ENCODE results near the gene PRSS22. TPM values are rescaled to one million over a fixed set of nuclear protein-coding genes. Genes with fewer than 3 reads are reported as not detected.

The PRSS22 gene
- total and polyA plus RNA-seq, 10 of the 15 experiments (the other 5 are each of a cell fraction or from before 2014, with no cell fraction given): not detected

- no peak overlapping the region for H2AFZ ChIP-seq (ENCODE audit: control insufficient read depth, low read depth, low read length)
- intact Hi-C loops (cut with micrococcal nuclease; ENCODE audit: unreplicated experiment): no loop called here
- no peaks in the 10 kb centered on the region for H3K79me2 ChIP-seq (ENCODE audit: control insufficient read depth, insufficient read depth, low read length)
- peaks cover 0 to 5% of the 10 kb centered on the region in 2 experiments; a peak in 2 of 4 replicates for H3K27me3 ChIP-seq (replicated peaks in 1 of 2; ENCODE audit: control insufficient read depth in 2 of 2, insufficient read depth in 2 of 2, low read length in 1 of 2)
- no peak overlapping the region for H3K27ac ChIP-seq (ENCODE audit: control insufficient read depth, insufficient read depth)
- no peaks in the 10 kb centered on the region for H3K9me3 ChIP-seq (replicated peaks; ENCODE audit: control insufficient read depth, insufficient read depth, low read length)
- in situ Hi-C loops (cut with MboI): no loop called here
- BruUV-seq (replicated peaks): no TSS peak
- DNase-seq (ENCODE audit: low read depth, low spot score): no peak
- no peak overlapping the region for H3K4me3 ChIP-seq
- H3K9ac ChIP-seq (ENCODE audit: control insufficient read depth, insufficient read depth, low read length): no peak overlapping the region
- ChIA-PET SMC1A (ENCODE audit: uncharacterized antibody, unreplicated experiment) (no interaction called here), POLR2A (no interaction called here), RAD21 (ENCODE audit: unreplicated experiment) (interaction anchor here (0.8 to 1.2 kb wide), 2 partner anchors 13 to 72 kb away, joined by 3 read pairs; partner anchors contain the start of genes FLYWCH2 and PRSS41), CTCF (interaction anchor here (0.6 kb wide), 1 partner anchor 13 kb away, joined by 3 read pairs; no protein-coding TSS in a partner anchor)
- no peaks in the 10 kb centered on the region for H3K36me3 ChIP-seq (ENCODE audit: control insufficient read depth in 2 of 2, insufficient read depth in 2 of 2, low read length in 1 of 2)
- ATAC-seq: no peak
- H3K4me2 ChIP-seq (ENCODE audit: control insufficient read depth, insufficient read depth): no peak overlapping the region
- WGBS (ENCODE audit: insufficient coverage, insufficient replicate concordance, low lambda C conversion rate, missing lambda C conversion rate): 38% methylated on average over 6 of the region's 6 CpGs
- FAIRE-seq: no peak
- no peaks in the 10 kb centered on the region for H3K4me1 ChIP-seq (ENCODE audit: control insufficient read depth, insufficient read depth, low read length)
- H4K20me1 ChIP-seq (ENCODE audit: control insufficient read depth, insufficient read depth): no peaks in the 10 kb centered on the region
- TF ChIP-seq TCF7 (IDR thresholded peaks at IDR 0.05; ENCODE audit: borderline replicate concordance): no peak
- no peak for TF ChIP-seq PAX8 (IDR thresholded peaks at IDR 0.05)
- TF ChIP-seq TBL1XR1 (IDR thresholded peaks at IDR 0.05; ENCODE audit: low read depth, low read length): no peak
- no peak for TF ChIP-seq RELB (IDR thresholded peaks at IDR 0.05; ENCODE audit: low read depth)
- no peak for TF ChIP-seq POLR2AphosphoS2 (IDR thresholded peaks at IDR 0.05; ENCODE audit: low read depth, low read length)
- TF ChIP-seq CUX1 (IDR thresholded peaks at IDR 0.05; ENCODE audit: insufficient replicate concordance, low read depth, low read length): no peak
- TF ChIP-seq ZBTB11 (CRISPR knock-in tag; IDR thresholded peaks at IDR 0.05): no peak
- TF ChIP-seq ESRRA (IDR thresholded peaks at IDR 0.05; ENCODE audit: low read length): no peak
- TF ChIP-seq RCOR1 (conservative IDR thresholded peaks at IDR 0.05; ENCODE audit: low read depth, low read length): no peak
- TF ChIP-seq CTCF (IDR thresholded peaks at IDR 0.05 in 2 of 3, conservative IDR thresholded peaks at IDR 0.05 in 1 of 3; ENCODE audit: control insufficient read depth in 2 of 3, extremely low read depth in 1 of 3, insufficient read depth in 1 of 3, low read depth in 3 of 3, low read length in 3 of 3): no peak
- TF ChIP-seq RELA (IDR thresholded peaks at IDR 0.05; ENCODE audit: borderline replicate concordance, partially characterized antibody): no peak
These were observed 47.3 kb downstream of the PRSS22 start for GRCh38 chr16:2810651-2811050.

Measured in GM12878 (cell line).